HFFc6 (cell line): ENCODE data around the gene SGTB. TPM values are rescaled to one million over a fixed set of nuclear protein-coding genes. Genes with fewer than 3 reads are reported as not detected.
A peak's percentile ranks its signal among the peaks of the same experiment; 100 is the strongest.

Experiments used
- DNase-seq: peaks from one replicate; pipeline ENCODE4 v3.0.0-alpha.2; 2018
- H3K27ac Mint-ChIP-seq: 2 replicates; pipeline ENCODE4 v1.8.0; 2020; ENCODE audit warnings: mild to moderate bottlenecking, mixed read lengths
- H3K27me3 Mint-ChIP-seq: 2 replicates; pipeline ENCODE4 v1.8.0; 2021; ENCODE audit warnings: mild to moderate bottlenecking, moderate library complexity, mixed read lengths; ENCODE audit not compliant: insufficient read depth
- H3K36me3 Mint-ChIP-seq: 2 replicates; pipeline ENCODE4 v1.8.0; 2021; ENCODE audit warnings: low read depth, mixed read lengths
- H3K4me1 Mint-ChIP-seq: 2 replicates; pipeline ENCODE4 v1.8.0; 2020; ENCODE audit warnings: low read depth, mixed read lengths
- H3K4me3 Mint-ChIP-seq: 2 replicates; pipeline ENCODE4 v1.8.0; 2020; ENCODE audit warnings: mild to moderate bottlenecking, moderate library complexity, mixed read lengths
- H3K9me3 Mint-ChIP-seq: 2 replicates; pipeline ENCODE4 v1.8.0; 2020; ENCODE audit warnings: mild to moderate bottlenecking, mixed read lengths
- long read RNA-seq: library from polyadenylated mRNA; unstranded; transcript quantifications from one replicate; pipeline ENCODE4 v2.0.0, GENCODE V29; 2019
- total RNA-seq, 6 experiments: library from RNA; stranded (reverse); fragmentation: NEBNext Ultra II Directional; extraction: Animal tissue kit (Norgen Biotek cat#: 25700); gene quantifications; 2 replicates in 1 of 6; 3 replicates in 5 of 6; pipeline ENCODE4 v1.2.3, GENCODE V29; 2021
- TF ChIP-seq, protein P1 (sequence below): fragments of 200-600 bp; sonication (generic); IDR thresholded peaks from 2 replicates; pipeline ENCODE4 v1.5.0; 2021; ENCODE audit warnings: antibody characterized with exemption, mild to moderate bottlenecking

SGTB gene, protein sequence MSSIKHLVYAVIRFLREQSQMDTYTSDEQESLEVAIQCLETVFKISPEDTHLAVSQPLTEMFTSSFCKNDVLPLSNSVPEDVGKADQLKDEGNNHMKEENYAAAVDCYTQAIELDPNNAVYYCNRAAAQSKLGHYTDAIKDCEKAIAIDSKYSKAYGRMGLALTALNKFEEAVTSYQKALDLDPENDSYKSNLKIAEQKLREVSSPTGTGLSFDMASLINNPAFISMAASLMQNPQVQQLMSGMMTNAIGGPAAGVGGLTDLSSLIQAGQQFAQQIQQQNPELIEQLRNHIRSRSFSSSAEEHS
- total RNA-seq: 10 to 100 TPM; 25.7 to 32.7 (median 30.1) TPM
- long read RNA-seq, full-length matches to known transcripts: 10 of 17 reads
- long read RNA-seq, partial matches to known transcripts: 1 of 17 reads
- long read RNA-seq, other reads (novel, unspliced or antisense): 6 of 17 reads

DNA sequence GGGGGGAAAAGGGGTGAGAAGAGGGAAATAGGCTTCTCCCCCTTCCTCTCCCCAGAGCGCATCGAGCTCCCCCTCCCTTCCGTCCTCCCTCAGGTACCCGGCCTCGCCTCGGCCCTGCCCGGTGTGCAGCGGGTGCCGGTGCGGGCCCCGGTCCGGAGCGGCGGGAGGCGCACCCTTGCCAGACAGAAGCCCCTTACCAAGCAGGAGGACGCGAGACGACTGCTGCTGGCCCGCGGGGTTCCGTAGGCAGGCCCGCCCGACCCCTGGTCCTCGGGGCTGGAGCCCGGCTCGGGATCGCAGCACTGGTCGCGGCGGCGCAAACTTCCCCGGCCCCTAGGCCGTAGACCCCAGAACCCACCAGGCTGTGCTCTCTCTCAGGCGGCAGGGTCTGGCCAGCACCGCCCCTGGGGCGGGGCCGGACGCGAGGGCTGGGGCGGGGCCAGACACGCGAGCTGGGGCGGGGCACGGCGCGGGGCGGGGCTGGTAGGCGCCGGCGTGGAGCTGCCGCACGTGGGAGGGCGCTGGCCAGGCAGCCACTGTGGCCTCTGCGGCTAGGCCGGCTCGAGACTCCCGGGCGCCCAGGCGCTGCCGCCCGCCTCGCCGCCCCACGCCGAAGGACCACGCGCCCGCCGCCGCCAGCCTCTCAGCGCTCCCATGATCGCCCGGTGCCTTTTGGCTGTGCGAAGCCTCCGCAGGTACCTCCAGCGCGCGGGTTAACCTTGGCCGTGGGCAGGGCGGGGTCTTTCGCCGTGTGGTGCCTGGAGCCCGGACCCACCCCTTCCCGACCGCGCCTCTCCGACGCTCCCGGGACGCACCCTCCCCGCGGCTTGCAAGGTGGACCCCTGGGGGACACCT lies at the start of gene SGTB, which contains the start of gene NLN:
Gene SGTB, minus strand, starts transcription at position 390 of the 855 bp plus-strand sequence. CDS start 1,302 bp downstream, outside the sequence.
Gene NLN, plus strand, starts transcription at position 486 of the 855 bp plus-strand sequence. Its CDS starts 169 bp downstream, at position 655.
- DNase-seq: peak; percentile 68
- Mint-ChIP-seq H3K36me3 (peaks cover 20% of the 10 kb centered on the region), H3K4me1 (peaks cover 33% of the 10 kb centered on the region), H3K27ac (peak within 1 kb of the TSS; percentile 91), H3K27me3 (no peaks in the 10 kb centered on the region), H3K9me3 (no peaks in the 10 kb centered on the region), H3K4me3 (peak within 1 kb of the TSS; percentile 97)
- TF ChIP-seq, protein P1, sequence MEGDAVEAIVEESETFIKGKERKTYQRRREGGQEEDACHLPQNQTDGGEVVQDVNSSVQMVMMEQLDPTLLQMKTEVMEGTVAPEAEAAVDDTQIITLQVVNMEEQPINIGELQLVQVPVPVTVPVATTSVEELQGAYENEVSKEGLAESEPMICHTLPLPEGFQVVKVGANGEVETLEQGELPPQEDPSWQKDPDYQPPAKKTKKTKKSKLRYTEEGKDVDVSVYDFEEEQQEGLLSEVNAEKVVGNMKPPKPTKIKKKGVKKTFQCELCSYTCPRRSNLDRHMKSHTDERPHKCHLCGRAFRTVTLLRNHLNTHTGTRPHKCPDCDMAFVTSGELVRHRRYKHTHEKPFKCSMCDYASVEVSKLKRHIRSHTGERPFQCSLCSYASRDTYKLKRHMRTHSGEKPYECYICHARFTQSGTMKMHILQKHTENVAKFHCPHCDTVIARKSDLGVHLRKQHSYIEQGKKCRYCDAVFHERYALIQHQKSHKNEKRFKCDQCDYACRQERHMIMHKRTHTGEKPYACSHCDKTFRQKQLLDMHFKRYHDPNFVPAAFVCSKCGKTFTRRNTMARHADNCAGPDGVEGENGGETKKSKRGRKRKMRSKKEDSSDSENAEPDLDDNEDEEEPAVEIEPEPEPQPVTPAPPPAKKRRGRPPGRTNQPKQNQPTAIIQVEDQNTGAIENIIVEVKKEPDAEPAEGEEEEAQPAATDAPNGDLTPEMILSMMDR: no peak; the same call in 1 of the 2 replicates

DNA sequence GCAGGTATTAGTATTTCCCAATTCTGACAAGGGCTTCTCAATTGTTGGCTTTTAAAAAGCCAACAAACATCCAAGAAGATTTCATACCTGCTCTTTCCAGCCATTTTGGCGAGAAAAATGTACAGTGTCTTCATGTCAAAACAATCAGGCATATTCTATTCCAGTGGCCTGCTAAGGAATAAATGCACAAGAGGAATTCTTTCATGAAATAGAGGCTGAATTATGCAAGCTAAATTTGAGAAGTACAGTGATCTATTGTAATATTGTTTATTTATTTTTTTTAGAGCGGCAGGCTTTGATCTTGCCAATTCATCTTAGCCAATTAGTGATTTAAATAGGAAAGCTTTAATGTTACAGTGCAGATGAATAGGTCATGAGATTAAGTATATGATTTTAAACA lies 49.4 kb upstream of the SGTB start:
- no peak overlapping the region for H3K4me3 Mint-ChIP-seq
- H3K27me3 Mint-ChIP-seq: no peaks in the 10 kb centered on the region
- peaks cover 53% of the 10 kb centered on the region for H3K4me1 Mint-ChIP-seq
- TF ChIP-seq, protein P1: no peak
- H3K9me3 Mint-ChIP-seq: peaks cover 12% of the 10 kb centered on the region
- no peak for DNase-seq
- no peak overlapping the region for H3K27ac Mint-ChIP-seq
- H3K36me3 Mint-ChIP-seq: peaks cover 38% of the 10 kb centered on the region

DNA sequence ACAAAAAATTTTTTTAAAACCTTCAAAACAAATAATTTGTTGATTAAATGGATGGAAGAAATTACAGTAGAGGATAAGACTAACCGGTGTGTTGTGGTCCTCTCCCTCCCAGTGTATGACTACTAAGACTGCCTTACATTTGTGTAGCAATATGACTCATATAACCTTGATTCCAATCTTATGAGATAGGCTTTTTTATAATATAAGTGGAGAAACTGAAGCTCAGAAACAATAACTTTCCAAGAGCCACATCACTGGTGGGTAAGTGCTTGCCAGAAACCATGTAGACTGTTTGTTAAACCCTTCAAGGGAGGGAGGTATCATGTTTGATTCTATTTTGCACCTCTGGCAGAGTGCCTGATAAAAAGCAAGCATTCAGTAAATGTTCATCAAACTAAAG lies 47.6 kb upstream of the SGTB start:
- Mint-ChIP-seq H3K4me3 (peak overlapping the region; percentile 4), H3K36me3 (peaks cover 41% of the 10 kb centered on the region), H3K27ac (peak overlapping the region; percentile 91), H3K27me3 (no peaks in the 10 kb centered on the region), H3K9me3 (peaks cover 12% of the 10 kb centered on the region), H3K4me1 (peaks cover 44% of the 10 kb centered on the region)
- TF ChIP-seq, protein P1: no peak
- peak; percentile 89 for DNase-seq

DNA sequence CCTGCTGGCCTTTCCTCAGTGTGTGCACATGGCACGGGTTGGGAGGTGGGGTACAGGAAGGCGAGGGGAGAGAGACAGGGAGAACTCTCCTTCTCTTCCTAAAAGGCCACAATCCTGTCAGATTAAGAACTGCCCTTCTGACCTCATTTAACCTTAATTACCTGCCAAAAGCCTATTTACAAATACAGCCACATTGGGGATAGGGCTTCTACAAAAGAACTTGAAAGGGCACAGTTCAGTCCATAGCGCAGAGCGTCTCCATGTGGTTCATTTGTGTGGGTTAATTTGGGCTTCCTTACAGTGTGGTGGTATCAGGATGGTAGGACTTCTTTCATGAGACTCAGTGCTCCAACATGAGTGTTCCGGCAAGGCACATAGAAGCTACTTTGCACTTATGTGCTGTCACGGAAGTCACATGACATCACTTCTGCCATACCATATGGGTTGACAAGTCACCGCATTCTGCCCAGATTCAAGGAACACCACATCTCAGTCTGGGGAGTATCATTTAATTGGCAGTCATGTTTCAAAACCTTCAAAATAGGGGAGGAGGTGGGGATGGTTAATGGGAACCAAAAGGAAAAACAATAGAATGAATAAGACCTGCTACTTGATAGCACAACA lies 46.9 kb upstream of the SGTB start:
- H3K27me3 Mint-ChIP-seq: no peaks in the 10 kb centered on the region
- TF ChIP-seq, protein P1: no peak
- H3K9me3 Mint-ChIP-seq: peaks cover 12% of the 10 kb centered on the region
- peaks cover 37% of the 10 kb centered on the region for H3K4me1 Mint-ChIP-seq
- peaks cover 41% of the 10 kb centered on the region for H3K36me3 Mint-ChIP-seq
- DNase-seq: no peak
- peak overlapping the region; percentile 91 for H3K27ac Mint-ChIP-seq
- H3K4me3 Mint-ChIP-seq: peak overlapping the region; percentile 43; the same call in 1 of the 2 replicates

DNA sequence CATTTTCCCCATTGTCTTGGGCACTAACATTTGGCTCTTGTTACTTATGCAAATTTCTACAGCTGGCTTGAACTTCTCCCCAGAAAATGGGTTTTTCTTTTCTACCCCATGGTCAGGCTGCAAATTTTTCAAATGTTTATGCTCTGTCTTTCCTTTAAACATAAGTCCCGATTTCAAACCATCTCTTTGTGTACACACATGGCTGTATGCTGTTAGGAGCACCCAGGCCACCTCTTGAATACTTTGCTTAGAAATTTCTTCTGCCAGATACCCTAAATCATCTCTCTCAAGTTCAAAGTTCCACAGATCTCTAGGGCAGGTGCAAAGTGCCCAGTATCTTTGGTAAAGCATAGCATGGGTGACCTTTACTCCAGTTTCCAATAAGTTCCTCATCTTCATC lies 45.7 kb upstream of the SGTB start:
- DNase-seq: no peak
- H3K27ac Mint-ChIP-seq: no peak overlapping the region
- TF ChIP-seq, protein P1: no peak
- H3K27me3 Mint-ChIP-seq: no peaks in the 10 kb centered on the region
- peaks cover 12% of the 10 kb centered on the region for H3K9me3 Mint-ChIP-seq
- H3K4me1 Mint-ChIP-seq: peaks cover 35% of the 10 kb centered on the region
- no peak overlapping the region for H3K4me3 Mint-ChIP-seq
- H3K36me3 Mint-ChIP-seq: peaks cover 46% of the 10 kb centered on the region
